Cardiac muscle cell (in vitro differentiated cells and primary cell): ENCODE results near the gene LTB4R. TPM values are rescaled to one million over a fixed set of nuclear protein-coding genes. Genes with fewer than 3 reads are reported as not detected.

ENCODE experiments used
- DNase-seq, 2 donors: peaks; one replicate each; pipeline versions ENCODE4 v3.0.0 to v3.0.0-alpha.2; 2010 to 2017; ENCODE audit warnings: low read depth in 1 of 2, low spot score in 1 of 2
- H3K27ac ChIP-seq: fragments of 200-600 bp; sonication (generic); 2 replicates; pipeline ENCODE4 v1.5.1; 2016
- H3K27me3 ChIP-seq: fragments of 200-600 bp; sonication (generic); 2 replicates; pipeline ENCODE4 v1.6.0; 2016; ENCODE audit warnings: control low read depth
- H3K36me3 ChIP-seq: fragments of 200-600 bp; sonication (generic); 2 replicates; pipeline ENCODE4 v1.5.1; 2016; ENCODE audit warnings: control low read depth
- H3K4me1 ChIP-seq: fragments of 200-600 bp; sonication (generic); 2 replicates; pipeline ENCODE4 v1.8.1; 2017; ENCODE audit warnings: low read depth, mild to moderate bottlenecking, mixed run types
- H3K4me3 ChIP-seq: fragments of 200-600 bp; sonication (generic); 2 replicates; pipeline ENCODE4 v1.5.1; 2016; ENCODE audit warnings: mild to moderate bottlenecking
- H3K9me3 ChIP-seq: fragments of 200-600 bp; sonication (generic); 2 replicates; pipeline ENCODE4 v1.5.1; 2017; ENCODE audit warnings: low read depth, mild to moderate bottlenecking, control low read depth
- polyA plus RNA-seq: library from polyadenylated mRNA; unstranded; fragments of >200 nt; fragmentation: Nextera tagmentation; extraction: Ambion mirVana; gene quantifications from 2 replicates; pipeline ENCODE4 v1.2.1, GENCODE V29; 2016
- total RNA-seq: library from RNA; depleted of rRNA; stranded (reverse); fragments of >200 nt; gene quantifications from 2 replicates; pipeline ENCODE4 v1.2.3, GENCODE V29; 2016
- TF ChIP-seq, protein P1 (sequence below): IDR thresholded peaks from 2 replicates; pipeline ENCODE4 v1.5.1; 2012; ENCODE audit warnings: low read depth, mild to moderate bottlenecking, low read length

LTB4R gene
- total and polyA plus RNA-seq, 2 experiments from 2014 or later: 2.7 to 8.5 TPM

DNA sequence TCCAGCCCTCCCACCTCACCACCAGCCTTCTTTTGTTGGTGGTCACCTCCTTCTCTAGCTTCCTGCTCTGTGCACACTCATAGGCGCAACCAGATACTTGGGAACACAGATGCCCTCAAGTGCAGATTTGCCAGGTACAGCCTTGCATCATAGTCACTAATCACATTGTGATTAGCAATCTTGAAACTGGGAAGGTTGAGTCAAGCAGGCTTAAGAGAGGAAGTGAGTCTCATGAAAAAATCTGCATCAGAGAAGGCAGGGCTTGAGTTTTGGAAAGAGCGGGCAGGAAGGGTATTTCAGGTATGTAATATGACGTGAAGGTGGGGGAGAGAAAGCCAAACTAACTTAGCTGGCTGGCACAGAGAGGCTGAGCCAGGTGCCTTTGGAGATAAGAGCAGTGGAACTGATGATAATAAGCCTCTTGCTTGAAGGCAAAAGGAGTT lies 37.2 kb upstream of the LTB4R start:
- no peak for DNase-seq
- no peaks in the 10 kb centered on the region for H3K36me3 ChIP-seq
- no peak overlapping the region for H3K27ac ChIP-seq
- H3K9me3 ChIP-seq: no peaks in the 10 kb centered on the region
- TF ChIP-seq, protein P1, sequence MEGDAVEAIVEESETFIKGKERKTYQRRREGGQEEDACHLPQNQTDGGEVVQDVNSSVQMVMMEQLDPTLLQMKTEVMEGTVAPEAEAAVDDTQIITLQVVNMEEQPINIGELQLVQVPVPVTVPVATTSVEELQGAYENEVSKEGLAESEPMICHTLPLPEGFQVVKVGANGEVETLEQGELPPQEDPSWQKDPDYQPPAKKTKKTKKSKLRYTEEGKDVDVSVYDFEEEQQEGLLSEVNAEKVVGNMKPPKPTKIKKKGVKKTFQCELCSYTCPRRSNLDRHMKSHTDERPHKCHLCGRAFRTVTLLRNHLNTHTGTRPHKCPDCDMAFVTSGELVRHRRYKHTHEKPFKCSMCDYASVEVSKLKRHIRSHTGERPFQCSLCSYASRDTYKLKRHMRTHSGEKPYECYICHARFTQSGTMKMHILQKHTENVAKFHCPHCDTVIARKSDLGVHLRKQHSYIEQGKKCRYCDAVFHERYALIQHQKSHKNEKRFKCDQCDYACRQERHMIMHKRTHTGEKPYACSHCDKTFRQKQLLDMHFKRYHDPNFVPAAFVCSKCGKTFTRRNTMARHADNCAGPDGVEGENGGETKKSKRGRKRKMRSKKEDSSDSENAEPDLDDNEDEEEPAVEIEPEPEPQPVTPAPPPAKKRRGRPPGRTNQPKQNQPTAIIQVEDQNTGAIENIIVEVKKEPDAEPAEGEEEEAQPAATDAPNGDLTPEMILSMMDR: no peak
- H3K27me3 ChIP-seq: no peaks in the 10 kb centered on the region
- no peaks in the 10 kb centered on the region for H3K4me1 ChIP-seq
- H3K4me3 ChIP-seq: no peak overlapping the region

DNA sequence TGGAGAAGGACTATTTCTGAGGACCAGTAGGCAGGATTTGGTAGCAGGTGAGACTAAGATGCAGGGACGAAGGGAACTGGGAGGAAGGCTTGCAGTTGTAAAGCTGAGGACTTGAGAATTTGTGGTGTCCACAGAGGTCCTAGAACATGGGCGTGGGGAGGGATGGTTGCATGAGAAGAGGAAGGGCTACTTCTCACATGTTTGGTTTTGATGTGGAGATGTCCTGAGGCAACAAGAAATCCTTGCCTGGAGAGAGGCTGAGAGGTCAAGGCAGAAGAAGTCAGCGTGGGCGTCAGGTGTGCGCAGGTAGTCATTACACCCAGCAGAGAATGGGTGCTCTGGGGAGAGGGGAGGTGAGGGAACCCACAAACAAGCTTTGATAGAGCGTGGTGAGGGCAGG lies 34.2 kb upstream of the LTB4R start:
- no peak overlapping the region for H3K4me3 ChIP-seq
- H3K27me3 ChIP-seq: no peaks in the 10 kb centered on the region
- no peak for DNase-seq
- no peaks in the 10 kb centered on the region for H3K36me3 ChIP-seq
- TF ChIP-seq, protein P1: no peak
- H3K4me1 ChIP-seq: no peaks in the 10 kb centered on the region
- no peak overlapping the region for H3K27ac ChIP-seq
- no peaks in the 10 kb centered on the region for H3K9me3 ChIP-seq

DNA sequence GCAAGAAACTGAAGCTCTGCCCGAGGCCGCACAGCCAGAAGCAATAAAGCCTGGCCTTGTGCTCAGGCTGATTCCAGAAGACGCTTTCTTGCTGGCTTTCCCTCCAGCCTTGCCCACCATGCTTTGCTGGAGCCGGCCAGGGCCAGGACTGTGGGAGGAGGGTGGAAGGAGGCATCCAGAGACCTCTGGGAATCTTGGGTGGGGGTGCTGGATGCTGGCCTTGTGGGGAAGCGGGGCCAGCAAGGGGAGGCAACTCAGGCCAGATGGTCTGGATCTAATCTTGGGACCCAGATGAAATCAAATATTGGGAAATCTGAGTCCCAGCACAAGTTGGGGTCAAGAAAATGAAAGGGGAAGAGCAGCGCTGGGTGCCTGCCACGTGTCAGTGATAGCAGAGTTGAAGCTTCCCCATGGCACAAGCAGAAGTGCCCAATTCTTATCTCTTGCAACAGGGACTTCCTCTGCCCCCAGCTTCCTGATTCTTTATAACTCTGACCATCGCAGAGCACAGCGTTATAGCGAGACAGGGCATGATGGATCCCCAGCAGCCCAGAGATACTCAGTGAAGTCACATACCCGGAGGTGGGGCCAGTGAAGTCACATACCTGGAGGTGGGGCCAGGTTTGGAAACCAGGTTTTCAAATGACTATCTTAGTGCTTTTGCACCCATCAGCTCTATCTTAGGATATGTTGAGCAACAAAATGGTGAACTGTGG lies 33.5 kb upstream of the LTB4R start:
- H3K9me3 ChIP-seq: no peaks in the 10 kb centered on the region
- no peak overlapping the region for H3K27ac ChIP-seq
- TF ChIP-seq, protein P1: no peak
- no peaks in the 10 kb centered on the region for H3K4me1 ChIP-seq
- DNase-seq: no peak
- H3K4me3 ChIP-seq: no peak overlapping the region
- H3K27me3 ChIP-seq: no peaks in the 10 kb centered on the region
- no peaks in the 10 kb centered on the region for H3K36me3 ChIP-seq

DNA sequence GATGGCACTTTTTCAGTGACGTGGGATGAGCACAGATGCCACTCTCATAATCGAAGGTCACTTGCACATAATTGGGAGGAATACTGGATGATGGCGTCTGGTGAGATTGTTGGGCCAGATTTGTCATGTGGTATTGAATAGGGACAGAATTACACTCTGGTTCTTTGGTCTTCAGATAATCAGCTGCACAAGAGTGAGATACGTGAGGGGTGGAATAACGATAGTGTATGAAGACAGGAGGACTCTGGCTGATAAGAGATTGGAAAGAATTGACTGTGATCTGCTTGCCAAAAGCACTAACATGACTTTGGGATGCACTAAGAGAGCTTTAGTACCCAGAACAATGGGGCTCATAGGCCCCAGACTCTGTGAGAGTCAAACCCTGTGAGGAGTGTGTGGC lies 32.9 kb upstream of the LTB4R start:
- DNase-seq: no peak
- H3K27ac ChIP-seq: no peak overlapping the region
- no peak overlapping the region for H3K4me3 ChIP-seq
- no peaks in the 10 kb centered on the region for H3K9me3 ChIP-seq
- H3K27me3 ChIP-seq: no peaks in the 10 kb centered on the region
- TF ChIP-seq, protein P1: no peak
- no peaks in the 10 kb centered on the region for H3K4me1 ChIP-seq
- no peaks in the 10 kb centered on the region for H3K36me3 ChIP-seq

DNA sequence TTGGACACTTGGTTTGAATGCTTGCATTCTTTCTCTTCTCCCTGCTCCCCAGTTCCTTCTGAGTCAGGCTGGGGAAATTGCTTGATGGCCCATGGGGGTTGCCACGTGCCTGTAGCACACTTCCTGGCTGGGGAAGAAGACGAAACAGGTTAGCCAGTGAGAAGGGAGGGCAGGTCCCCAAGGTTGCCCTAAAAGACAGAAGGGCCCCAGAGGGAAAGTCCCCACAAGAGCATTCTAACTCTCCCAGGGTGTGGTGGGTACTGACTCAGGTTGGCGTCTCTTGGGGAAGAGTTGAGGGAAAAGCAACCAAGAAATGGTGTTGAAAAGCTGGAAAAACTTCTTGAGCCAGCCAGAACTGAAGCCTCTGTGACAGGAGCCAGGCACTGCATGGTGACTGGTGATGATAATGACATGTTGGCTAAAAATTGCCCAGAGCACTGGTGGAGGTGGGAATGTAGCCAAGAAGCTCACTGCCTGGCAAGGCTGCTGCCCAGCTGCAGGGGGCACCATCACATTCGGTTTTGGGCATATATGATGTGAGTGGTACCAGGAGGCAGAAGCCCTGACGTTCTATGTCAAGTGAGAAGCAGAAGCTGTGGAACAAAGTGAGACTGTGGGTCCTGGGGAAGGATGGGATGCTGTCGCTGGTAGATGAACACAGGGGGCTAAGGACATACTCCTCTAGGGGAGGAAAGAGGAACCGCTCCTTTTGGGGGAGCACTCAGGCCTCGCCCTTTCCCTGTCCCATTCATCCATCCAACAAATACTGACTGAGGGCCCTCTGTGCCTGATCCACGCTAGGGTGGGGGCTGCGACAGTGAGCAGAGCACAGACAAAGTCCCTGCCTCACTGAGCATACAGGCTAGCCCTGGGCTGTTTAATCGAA lies 31.8 kb upstream of the LTB4R start:
- Histone ChIP-seq H3K36me3 (no peaks in the 10 kb centered on the region), H3K4me1 (no peaks in the 10 kb centered on the region), H3K9me3 (no peaks in the 10 kb centered on the region), H3K27me3 (no peaks in the 10 kb centered on the region), H3K27ac (no peak overlapping the region), H3K4me3 (no peak overlapping the region)
- TF ChIP-seq, protein P1: peak; percentile 5
- DNase-seq: no peak
